ENCODE results near the gene ABHD17C. TPM values are rescaled to one million over a fixed set of nuclear protein-coding genes. Genes with fewer than 3 reads are reported as not detected.

The ABHD17C gene
- total RNA-seq, 1 experiment from 2014 or later, result 16.3 TPM

DNA sequence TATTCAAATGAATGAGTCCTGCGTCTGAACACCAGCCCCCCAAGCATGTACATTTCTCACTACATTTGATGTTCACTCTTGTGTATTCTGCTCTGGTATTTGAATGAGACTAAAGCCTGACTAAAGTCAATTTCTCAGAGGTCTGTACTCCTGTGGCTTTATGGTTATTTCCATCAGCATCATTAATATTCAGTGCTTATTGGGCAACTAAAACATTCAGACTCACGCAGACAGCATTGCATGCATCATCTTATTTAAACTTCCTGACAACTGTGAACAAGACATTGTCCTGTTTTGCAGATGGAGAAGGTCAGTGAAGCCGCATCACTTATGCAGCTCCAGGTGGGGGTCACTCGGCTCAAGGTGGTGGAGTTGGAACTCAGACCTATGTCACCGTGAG is 95.1 kb downstream of the ABHD17C start:
- POLR2A ChIA-PET, result no interaction called here
- TF ChIP-seq POLR2AphosphoS5 (IDR thresholded peaks at IDR 0.05; ENCODE audit: low read depth, low read length) (no peak), TCF7L2 (IDR thresholded peaks at IDR 0.05; ENCODE audit: low read depth, low read length) (no peak), CTCF (IDR thresholded peaks at IDR 0.05) (no peak), SIN3A (IDR thresholded peaks at IDR 0.05; ENCODE audit: borderline replicate concordance, insufficient read depth, low read depth, low read length) (no peak)
- Histone ChIP-seq H3K36me3 (ENCODE audit: control insufficient read depth, insufficient read depth, low read length) (no peaks in the 10 kb centered on the region), H3K4me3 (ENCODE audit: low read depth in 2 of 2, low read length in 2 of 2) (no peak overlapping the region), H3K4me1 (ENCODE audit: control insufficient read depth, insufficient read depth, low read length) (no peaks in the 10 kb centered on the region), H3K27ac (ENCODE audit: low read length) (no peak overlapping the region), H3K27me3 (ENCODE audit: control insufficient read depth, insufficient read depth, low read length) (peaks cover 25% of the 10 kb centered on the region), H3K9me3 (ENCODE audit: control insufficient read depth, insufficient read depth, low read depth, low read length) (no peaks in the 10 kb centered on the region)
- no peak for DNase-seq (ENCODE audit: low read depth, low spot score)
- no peak for ATAC-seq
- in situ Hi-C loops (cut with HindIII; ENCODE audit: low pct_unique_long_range_greater_than_20kb, low sequenced_read_pairs) (no loop called here), intact Hi-C loops (cut with micrococcal nuclease; ENCODE audit: unreplicated experiment) (no loop called here)
- CTCF ChIA-PET, result no interaction called here
- BruUV-seq (replicated peaks), result no TSS peak

- BruUV-seq (replicated peaks), result no TSS peak
- CTCF ChIA-PET, result no interaction called here
- no peak for ATAC-seq
- Histone ChIP-seq H3K27me3 (ENCODE audit: control insufficient read depth, insufficient read depth, low read length) (peaks cover 25% of the 10 kb centered on the region), H3K4me1 (ENCODE audit: control insufficient read depth, insufficient read depth, low read length) (no peaks in the 10 kb centered on the region), H3K27ac (ENCODE audit: low read length) (no peak overlapping the region), H3K9me3 (ENCODE audit: control insufficient read depth, insufficient read depth, low read depth, low read length) (no peaks in the 10 kb centered on the region), H3K36me3 (ENCODE audit: control insufficient read depth, insufficient read depth, low read length) (no peaks in the 10 kb centered on the region), H3K4me3 (ENCODE audit: low read depth in 2 of 2, low read length in 2 of 2) (no peak overlapping the region)
- intact Hi-C loops (cut with micrococcal nuclease; ENCODE audit: unreplicated experiment), result no loop called here
- no peak for DNase-seq (ENCODE audit: low read depth, low spot score)
- no peak for TF ChIP-seq TCF7L2 (IDR thresholded peaks at IDR 0.05; ENCODE audit: low read depth, low read length)
- in situ Hi-C loops (cut with HindIII; ENCODE audit: low pct_unique_long_range_greater_than_20kb, low sequenced_read_pairs), result no loop called here
- POLR2A ChIA-PET, result no interaction called here
Measured at GRCh38 chr15:80791004-80791403, 95.9 kb downstream of the ABHD17C start.

DNA sequence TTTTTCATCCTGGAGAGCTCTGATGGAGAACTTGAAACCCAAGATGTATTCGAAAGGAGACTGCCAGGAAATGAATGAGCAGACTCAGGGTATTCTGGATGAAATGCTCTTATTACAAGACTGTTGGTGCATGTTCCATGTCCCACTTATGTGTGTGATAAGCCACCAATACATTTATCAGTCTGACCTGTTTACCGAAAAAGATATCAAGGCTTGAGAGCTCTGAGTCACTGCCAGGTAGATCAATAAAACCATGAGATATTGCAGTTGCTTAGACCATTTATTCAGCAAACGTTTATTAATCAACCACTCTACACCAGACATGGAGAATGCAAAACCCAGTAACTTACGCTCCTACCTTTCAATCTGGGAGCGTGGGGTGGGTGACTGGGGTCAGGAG is 101.3 kb downstream of the ABHD17C start:
- H3K27me3 ChIP-seq (ENCODE audit: control insufficient read depth, insufficient read depth, low read length), result peaks cover 18% of the 10 kb centered on the region
- no peak for ATAC-seq
- no peaks in the 10 kb centered on the region for H3K9me3 ChIP-seq (ENCODE audit: control insufficient read depth, insufficient read depth, low read depth, low read length)
- intact Hi-C loops (cut with micrococcal nuclease; ENCODE audit: unreplicated experiment), result no loop called here
- no peaks in the 10 kb centered on the region for H3K36me3 ChIP-seq (ENCODE audit: control insufficient read depth, insufficient read depth, low read length)
- no TSS peak for BruUV-seq (replicated peaks)
- no peak overlapping the region for H3K4me3 ChIP-seq (ENCODE audit: low read depth in 2 of 2, low read length in 2 of 2)
- ChIA-PET POLR2A (no interaction called here), CTCF (no interaction called here)
- no peak overlapping the region for H3K27ac ChIP-seq (ENCODE audit: low read length)
- TF ChIP-seq, protein P1, sequence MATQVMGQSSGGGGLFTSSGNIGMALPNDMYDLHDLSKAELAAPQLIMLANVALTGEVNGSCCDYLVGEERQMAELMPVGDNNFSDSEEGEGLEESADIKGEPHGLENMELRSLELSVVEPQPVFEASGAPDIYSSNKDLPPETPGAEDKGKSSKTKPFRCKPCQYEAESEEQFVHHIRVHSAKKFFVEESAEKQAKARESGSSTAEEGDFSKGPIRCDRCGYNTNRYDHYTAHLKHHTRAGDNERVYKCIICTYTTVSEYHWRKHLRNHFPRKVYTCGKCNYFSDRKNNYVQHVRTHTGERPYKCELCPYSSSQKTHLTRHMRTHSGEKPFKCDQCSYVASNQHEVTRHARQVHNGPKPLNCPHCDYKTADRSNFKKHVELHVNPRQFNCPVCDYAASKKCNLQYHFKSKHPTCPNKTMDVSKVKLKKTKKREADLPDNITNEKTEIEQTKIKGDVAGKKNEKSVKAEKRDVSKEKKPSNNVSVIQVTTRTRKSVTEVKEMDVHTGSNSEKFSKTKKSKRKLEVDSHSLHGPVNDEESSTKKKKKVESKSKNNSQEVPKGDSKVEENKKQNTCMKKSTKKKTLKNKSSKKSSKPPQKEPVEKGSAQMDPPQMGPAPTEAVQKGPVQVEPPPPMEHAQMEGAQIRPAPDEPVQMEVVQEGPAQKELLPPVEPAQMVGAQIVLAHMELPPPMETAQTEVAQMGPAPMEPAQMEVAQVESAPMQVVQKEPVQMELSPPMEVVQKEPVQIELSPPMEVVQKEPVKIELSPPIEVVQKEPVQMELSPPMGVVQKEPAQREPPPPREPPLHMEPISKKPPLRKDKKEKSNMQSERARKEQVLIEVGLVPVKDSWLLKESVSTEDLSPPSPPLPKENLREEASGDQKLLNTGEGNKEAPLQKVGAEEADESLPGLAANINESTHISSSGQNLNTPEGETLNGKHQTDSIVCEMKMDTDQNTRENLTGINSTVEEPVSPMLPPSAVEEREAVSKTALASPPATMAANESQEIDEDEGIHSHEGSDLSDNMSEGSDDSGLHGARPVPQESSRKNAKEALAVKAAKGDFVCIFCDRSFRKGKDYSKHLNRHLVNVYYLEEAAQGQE (IDR thresholded peaks at IDR 0.05; ENCODE audit: insufficient read depth in 1 of 2, low read depth in 2 of 2, low read length in 1 of 2), result no peak
- TF ChIP-seq CTCF (IDR thresholded peaks at IDR 0.05), result no peak
- no peak for TF ChIP-seq POLR2AphosphoS5 (IDR thresholded peaks at IDR 0.05; ENCODE audit: low read depth, low read length)
- TF ChIP-seq TCF7L2 (IDR thresholded peaks at IDR 0.05; ENCODE audit: low read depth, low read length), result no peak
- no peak for TF ChIP-seq SIN3A (IDR thresholded peaks at IDR 0.05; ENCODE audit: borderline replicate concordance, insufficient read depth, low read depth, low read length)
- no peak for DNase-seq (ENCODE audit: low read depth, low spot score)
- H3K4me1 ChIP-seq (ENCODE audit: control insufficient read depth, insufficient read depth, low read length), result no peaks in the 10 kb centered on the region
- in situ Hi-C loops (cut with HindIII; ENCODE audit: low pct_unique_long_range_greater_than_20kb, low sequenced_read_pairs), result no loop called here
